Colonic mucosa (tissue), 4 donors: ENCODE data around the gene MAP3K21. TPM values are rescaled to one million over a fixed set of nuclear protein-coding genes. Genes with fewer than 3 reads are reported as not detected.
A peak's percentile ranks its signal among the peaks of the same experiment; 100 is the strongest.

Experiments
- DNase-seq: peaks from one replicate; pipeline ENCODE4 v3.0.0-alpha.2; 2020
- H3K27ac ChIP-seq: fragments of 200-600 bp; one replicate; pipeline ENCODE4 v1.8.0; 2021
- H3K27me3 ChIP-seq: fragments of 200-600 bp; one replicate; pipeline ENCODE4 v1.8.0; 2021
- H3K36me3 ChIP-seq: fragments of 200-600 bp; one replicate; pipeline ENCODE4 v1.8.0; 2021
- H3K4me1 ChIP-seq: fragments of 200-600 bp; one replicate; pipeline ENCODE4 v1.8.0; 2021; ENCODE audit warnings: mild to moderate bottlenecking
- H3K4me3 ChIP-seq: fragments of 200-600 bp; one replicate; pipeline ENCODE4 v1.8.0; 2021
- H3K9ac ChIP-seq, 2 donors: one replicate each; pipeline ENCODE4 v1.7.0; 2013; ENCODE audit warnings: control low read depth in 2 of 2, low read depth in 2 of 2, low read length in 2 of 2
- H3K9me3 ChIP-seq: fragments of 200-600 bp; one replicate; pipeline ENCODE4 v1.8.0; 2021
- intact Hi-C: fragments of 100-400 bp; cut with DNase I; formaldehyde crosslinking; loops from one replicate; pipeline ENCODE4 v1.14.1; 2022
- total RNA-seq, 2 donors: library from RNA; stranded (reverse); fragmentation: NEBNext Ultra II Directional in 1 of 2; extraction: Animal tissue kit (Norgen Biotek cat#: 25700) in 1 of 2; gene quantifications; one replicate each; pipeline ENCODE4 v1.2.1, GENCODE V29; 2021
- TF ChIP-seq, protein P1 (sequence below): fragments of 200-600 bp; IDR thresholded peaks from one replicate; pipeline ENCODE4 v1.8.0; 2022; ENCODE audit warnings: antibody characterized with exemption, mild to moderate bottlenecking
- donor health status: healthy.
- donor health status: DM: no; HTN: no; CAD: no.
- donor health status: DM: no; HTN: no; CAD: no.

Gene MAP3K21
- total RNA-seq, 2 donors from 2014 or later, result 16.4 to 20.5 TPM

GRCh38 chr1:233295975-233296322, 31.6 kb upstream of the MAP3K21 start:
- Histone ChIP-seq H3K9ac (no peak overlapping the region), H3K27ac (no peak overlapping the region)

DNA sequence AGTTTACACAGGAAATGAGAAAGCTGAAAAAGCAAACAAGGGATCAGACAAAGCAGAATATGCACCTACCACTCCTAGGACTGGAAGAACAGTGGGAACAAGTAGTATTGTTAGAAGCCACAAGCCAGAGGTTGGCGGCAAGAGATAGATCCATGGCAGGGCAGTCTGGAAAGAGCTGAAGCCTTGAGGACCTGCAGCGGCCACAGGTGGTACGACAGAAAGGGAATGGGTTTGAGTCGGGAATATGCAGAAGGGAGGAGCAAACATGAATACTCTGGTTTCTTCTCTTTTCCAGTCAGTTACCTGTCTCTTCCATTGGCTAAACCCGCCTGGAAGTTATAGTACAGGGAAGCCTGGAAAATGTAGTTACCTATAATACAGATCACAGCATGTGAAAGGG, 28.1 kb upstream of the MAP3K21 start:
- TF ChIP-seq, protein P1, sequence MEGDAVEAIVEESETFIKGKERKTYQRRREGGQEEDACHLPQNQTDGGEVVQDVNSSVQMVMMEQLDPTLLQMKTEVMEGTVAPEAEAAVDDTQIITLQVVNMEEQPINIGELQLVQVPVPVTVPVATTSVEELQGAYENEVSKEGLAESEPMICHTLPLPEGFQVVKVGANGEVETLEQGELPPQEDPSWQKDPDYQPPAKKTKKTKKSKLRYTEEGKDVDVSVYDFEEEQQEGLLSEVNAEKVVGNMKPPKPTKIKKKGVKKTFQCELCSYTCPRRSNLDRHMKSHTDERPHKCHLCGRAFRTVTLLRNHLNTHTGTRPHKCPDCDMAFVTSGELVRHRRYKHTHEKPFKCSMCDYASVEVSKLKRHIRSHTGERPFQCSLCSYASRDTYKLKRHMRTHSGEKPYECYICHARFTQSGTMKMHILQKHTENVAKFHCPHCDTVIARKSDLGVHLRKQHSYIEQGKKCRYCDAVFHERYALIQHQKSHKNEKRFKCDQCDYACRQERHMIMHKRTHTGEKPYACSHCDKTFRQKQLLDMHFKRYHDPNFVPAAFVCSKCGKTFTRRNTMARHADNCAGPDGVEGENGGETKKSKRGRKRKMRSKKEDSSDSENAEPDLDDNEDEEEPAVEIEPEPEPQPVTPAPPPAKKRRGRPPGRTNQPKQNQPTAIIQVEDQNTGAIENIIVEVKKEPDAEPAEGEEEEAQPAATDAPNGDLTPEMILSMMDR, result no peak

More at GRCh38 chr1:233295975-233296322, 31.6 kb upstream of the MAP3K21 start:
- Histone ChIP-seq H3K4me1 (no peaks in the 10 kb centered on the region), H3K27me3 (no peaks in the 10 kb centered on the region), H3K36me3 (no peaks in the 10 kb centered on the region), H3K9me3 (no peaks in the 10 kb centered on the region), H3K4me3 (peak overlapping the region; percentile 81)
- intact Hi-C loops, result no loop called here
- no peak for DNase-seq
- TF ChIP-seq, protein P1, result no peak

GRCh38 chr1:233300326-233300725, 27.2 kb upstream of the MAP3K21 start:
- H3K4me3 ChIP-seq, result no peak overlapping the region
- H3K36me3 ChIP-seq, result no peaks in the 10 kb centered on the region
- no peak overlapping the region for H3K9ac ChIP-seq
- DNase-seq, result no peak
- no peak overlapping the region for H3K27ac ChIP-seq
- no peaks in the 10 kb centered on the region for H3K9me3 ChIP-seq
- TF ChIP-seq, protein P1, result no peak
- intact Hi-C loops, result loop anchor here (10.0 kb wide), 2 partner anchors 484 to 764 kb away; no protein-coding TSS in a partner anchor
- H3K27me3 ChIP-seq, result no peaks in the 10 kb centered on the region
- H3K4me1 ChIP-seq, result no peaks in the 10 kb centered on the region

More for the DNA sequence above, 28.1 kb upstream of the MAP3K21 start:
- H3K27ac ChIP-seq, result no peak overlapping the region
- no peaks in the 10 kb centered on the region for H3K4me1 ChIP-seq
- intact Hi-C loops, result no loop called here
- no peak overlapping the region for H3K4me3 ChIP-seq
- no peaks in the 10 kb centered on the region for H3K27me3 ChIP-seq
- H3K36me3 ChIP-seq, result no peaks in the 10 kb centered on the region
- no peaks in the 10 kb centered on the region for H3K9me3 ChIP-seq
- DNase-seq, result no peak
- H3K9ac ChIP-seq, result no peak overlapping the region

GRCh38 chr1:233304489-233305102, 22.9 kb upstream of the MAP3K21 start:
- Histone ChIP-seq H3K4me3 (no peak overlapping the region), H3K9me3 (no peaks in the 10 kb centered on the region), H3K9ac (no peak overlapping the region), H3K27ac (no peak overlapping the region), H3K4me1 (no peaks in the 10 kb centered on the region), H3K36me3 (no peaks in the 10 kb centered on the region), H3K27me3 (no peaks in the 10 kb centered on the region)
- intact Hi-C loops, result loop anchor here (10.0 kb wide), 2 partner anchors 480 to 760 kb away; no protein-coding TSS in a partner anchor
- TF ChIP-seq, protein P1, result peak; percentile 85
- DNase-seq, result no peak

DNA sequence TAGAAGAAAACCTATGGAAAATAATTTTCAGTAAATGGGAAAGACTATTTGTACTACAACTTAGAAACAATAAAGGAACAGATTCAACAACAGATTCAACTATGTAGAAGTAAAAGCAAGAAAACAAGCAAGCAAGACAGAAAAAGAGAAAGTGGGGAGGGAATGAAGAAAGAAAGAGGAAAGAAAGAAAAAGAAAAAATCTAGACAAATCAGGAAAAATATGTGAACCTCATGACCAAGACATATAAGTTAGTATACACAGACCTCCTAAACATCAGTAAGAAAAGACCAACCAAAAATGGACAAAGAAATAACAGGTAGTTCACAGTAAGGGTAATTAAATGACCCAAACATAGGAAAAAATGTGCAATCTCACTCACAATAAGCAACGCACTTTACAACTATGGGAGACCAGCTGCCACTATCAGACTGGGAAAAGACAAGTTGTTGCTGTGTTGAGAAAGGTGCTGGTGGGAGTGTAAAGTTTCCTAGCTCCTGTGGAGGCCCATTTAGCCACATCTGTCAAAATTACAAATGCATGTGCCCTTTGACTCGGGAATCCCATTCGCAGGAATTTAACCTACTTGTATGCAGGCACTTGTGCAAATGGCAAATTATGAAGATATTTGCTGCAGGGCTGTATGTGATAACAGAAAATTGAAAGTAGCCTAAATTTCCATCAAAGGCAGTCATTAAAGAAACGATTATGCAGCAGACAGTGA, 13.9 kb upstream of the MAP3K21 start:
- Histone ChIP-seq H3K4me1 (no peaks in the 10 kb centered on the region), H3K9me3 (no peaks in the 10 kb centered on the region), H3K36me3 (no peaks in the 10 kb centered on the region), H3K4me3 (no peak overlapping the region), H3K27ac (no peak overlapping the region), H3K9ac (no peak overlapping the region), H3K27me3 (no peaks in the 10 kb centered on the region)
- DNase-seq, result no peak
- intact Hi-C loops, result no loop called here
- TF ChIP-seq, protein P1, result no peak
